ENCODE results near the gene UACA.

UACA gene

GRCh38 chr15:70786996-70787395 is 23.6 kb upstream of the UACA start:
- no peak for DNase-seq

DNA sequence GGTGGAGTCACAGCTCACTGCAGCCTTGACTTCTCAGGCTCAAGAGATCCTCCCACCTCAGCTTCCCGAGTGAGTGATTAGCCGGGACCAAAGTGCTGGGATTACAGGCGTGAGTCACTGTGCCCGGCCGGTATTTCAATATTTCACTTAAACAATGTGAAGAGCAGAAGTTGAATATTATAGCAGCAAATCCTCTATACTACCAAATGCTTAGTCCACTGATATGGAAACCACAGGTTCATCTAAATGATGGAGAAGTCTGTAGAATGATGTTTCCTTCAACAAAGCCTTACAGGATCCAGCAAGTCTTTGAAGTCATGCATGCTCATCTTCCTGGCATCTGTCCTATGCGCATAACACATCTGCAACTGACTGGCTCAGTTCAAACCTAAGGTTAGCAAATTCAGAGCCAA is 20.3 kb upstream of the UACA start:
- DNase-seq, result no peak

GRCh38 chr15:70783041-70783440 is 19.7 kb upstream of the UACA start:
- DNase-seq, result no peak

DNA sequence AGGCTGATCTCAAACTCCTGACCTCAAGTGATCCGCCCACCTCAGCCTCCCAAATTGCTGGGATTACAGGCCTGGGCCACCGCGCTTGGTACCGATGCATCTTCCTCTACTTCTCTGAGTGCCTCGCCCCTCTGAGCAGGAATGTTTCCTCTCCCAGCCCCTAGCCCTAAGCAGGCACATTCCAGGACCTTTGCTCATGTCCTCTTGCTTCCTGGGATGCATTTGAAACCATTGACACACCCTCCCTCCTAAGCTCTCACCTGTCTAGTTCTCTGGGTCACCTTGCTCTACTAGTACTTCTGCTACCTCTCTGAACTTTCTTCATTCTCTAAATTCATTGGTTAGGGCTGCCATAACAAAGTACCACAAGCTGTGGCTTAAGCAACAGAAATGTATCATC is 17.9 kb upstream of the UACA start:
- DNase-seq, result no peak

- DNase-seq, result no peak
Observed at GRCh38 chr15:70778258-70779076, 15.1 kb upstream of the UACA start.

DNA sequence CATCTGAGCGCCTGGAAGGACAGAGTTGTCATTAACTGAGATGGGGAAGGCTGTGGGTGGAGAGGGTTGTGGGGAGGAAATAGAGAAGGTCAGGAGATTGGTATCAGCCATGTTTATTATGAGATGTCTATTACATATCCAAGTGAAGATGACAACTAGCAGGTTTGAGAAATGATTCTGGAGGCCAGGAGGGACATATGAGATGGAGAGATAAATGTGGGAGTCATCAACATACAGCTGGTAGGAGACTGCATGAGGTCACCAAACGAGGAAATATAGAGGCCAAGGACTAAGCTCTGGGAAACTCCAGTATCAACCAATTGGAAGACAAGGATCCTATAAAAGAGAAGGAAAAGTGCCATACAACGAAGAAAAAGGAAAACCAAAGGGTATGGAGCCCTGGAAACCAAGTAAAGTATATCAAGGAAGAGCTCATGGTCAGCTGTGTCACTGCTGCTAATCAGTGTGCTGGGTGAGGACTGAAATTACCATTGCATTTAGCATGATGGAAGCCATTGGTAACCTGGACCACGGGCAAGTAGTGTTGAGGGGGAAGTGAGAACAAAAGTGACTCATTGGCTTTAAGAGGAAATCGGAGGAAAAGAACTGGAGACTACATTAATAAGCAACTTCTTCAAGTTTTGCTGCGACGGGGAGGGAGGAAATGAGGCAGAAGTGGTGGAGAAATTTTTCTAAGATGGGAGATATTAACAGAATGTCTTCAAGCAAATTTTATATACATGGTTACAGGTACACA is 14.0 kb upstream of the UACA start:
- DNase-seq, result no peak

- DNase-seq, result no peak
Observed at GRCh38 chr15:70775160-70775559, 11.8 kb upstream of the UACA start.

DNA sequence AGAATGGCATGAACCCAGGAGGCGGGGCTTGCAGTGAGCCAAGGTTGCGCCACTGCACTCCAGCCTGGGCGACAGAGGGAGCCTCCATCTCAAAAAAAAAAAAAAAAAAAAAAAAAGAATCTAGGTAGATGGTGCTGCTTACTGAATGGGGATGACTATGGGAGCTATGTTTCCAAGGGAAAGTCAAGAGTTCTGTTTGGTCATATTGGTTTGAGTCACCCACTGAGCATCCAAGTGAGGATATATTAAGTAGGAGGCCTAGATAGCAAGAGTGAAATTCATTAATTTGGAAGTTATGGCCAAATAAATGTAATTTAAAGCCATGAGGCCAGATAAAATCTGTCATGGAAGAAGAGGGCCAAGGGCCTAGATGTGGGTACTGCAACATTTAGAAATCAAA is 9.0 kb upstream of the UACA start:
- no peak for DNase-seq

GRCh38 chr15:70770863-70771262 is 7.5 kb upstream of the UACA start:
- DNase-seq, result no peak

- no peak for DNase-seq
Observed at GRCh38 chr15:70768257-70768883, 5.0 kb upstream of the UACA start.

DNA sequence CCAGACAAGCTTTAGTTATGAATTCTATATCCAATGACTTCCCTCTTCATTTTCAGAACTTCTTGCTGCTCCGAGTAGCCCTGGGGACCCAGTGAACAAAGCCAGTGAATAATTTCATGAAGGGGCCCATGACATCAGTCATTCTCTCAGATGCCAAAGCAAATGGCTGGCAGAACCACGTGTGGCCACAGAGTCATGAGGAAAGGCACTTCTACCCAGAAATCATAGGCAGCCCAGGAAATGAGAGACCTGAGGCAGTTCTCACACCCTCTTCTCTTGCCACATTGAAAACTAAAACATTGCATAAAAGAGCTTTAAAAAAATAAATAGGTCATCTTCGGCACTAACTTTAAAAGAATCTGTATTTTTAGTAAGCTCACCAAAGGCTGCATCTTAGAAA is 4.3 kb upstream of the UACA start:
- DNase-seq, result no peak

GRCh38 chr15:70766597-70766996 is 3.2 kb upstream of the UACA start:
- no peak for DNase-seq

DNA sequence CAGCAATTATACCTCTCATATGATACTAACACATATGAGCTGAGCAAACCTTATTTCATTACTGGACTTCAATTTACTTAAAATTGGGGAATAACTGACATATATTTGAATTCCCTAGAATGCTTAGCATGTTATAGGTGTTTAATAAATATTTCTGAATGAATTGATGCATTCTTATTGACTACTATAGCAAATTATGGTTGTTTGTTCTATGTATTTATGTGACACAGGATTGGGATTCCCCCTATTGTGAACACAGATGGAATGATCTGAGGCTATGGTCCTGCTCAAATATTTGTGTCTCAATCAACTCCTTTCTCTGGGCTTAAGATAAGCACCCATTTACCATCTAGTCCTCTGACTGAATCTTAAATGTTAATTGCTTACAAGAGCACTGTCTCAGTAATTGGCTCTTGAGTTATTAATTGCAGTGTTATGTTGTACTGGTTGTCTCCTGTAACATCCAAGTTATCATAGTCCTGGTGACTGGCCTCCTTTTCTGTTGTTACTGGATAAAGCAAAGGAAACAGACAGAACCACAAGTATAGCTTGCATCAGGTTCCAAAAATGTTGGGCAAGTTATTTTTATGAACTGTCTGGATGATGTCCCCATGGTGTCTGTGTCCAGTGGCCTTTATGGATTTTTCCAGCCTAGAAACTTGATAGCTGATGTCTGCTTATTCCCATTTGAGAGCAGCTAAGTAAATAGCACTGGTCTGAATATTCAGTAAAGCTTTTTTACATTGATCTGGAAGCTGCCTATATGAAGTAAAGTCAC is 2.3 kb upstream of the UACA start:
- no peak for DNase-seq

DNA sequence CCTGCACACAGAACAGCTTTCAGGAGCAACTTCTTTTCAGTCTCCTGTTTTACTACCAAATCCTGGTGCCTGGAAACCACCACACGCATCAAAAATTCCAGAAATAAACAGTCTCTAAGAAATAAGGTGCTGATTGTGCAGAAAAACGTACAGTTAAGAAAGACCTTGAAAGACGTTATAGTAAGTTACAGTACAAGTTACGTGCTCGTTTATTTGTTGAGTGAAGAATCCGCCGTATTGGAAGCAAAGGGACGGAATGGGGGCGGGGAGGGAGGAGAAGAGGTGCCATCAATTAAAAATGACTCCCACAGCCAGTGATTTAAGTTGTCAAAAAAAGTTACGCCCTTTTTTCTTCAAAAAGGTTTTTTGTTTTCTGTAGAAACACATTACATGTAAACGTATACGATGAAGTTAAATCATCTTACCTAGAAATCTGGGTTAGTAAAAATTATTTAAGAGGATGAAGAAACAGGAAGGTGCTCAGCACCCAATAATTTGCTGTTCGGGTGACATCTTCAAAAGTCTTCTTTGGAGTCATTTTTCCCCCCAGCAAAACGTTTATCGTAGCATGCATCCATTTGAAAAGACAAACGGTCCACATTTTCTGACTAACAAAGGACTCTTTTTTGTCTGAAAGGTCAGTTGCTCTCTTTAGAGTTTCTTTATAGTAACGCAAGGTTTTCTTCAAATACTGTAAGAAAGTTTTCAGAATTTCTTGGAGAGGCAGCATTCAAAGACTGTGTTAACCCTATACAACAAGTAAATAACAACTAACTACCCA is 782 bp upstream of the UACA start:
- DNase-seq, result no peak

GRCh38 chr15:70762469-70763119 is 764 bp downstream of the UACA start:
- no peak for DNase-seq

DNA sequence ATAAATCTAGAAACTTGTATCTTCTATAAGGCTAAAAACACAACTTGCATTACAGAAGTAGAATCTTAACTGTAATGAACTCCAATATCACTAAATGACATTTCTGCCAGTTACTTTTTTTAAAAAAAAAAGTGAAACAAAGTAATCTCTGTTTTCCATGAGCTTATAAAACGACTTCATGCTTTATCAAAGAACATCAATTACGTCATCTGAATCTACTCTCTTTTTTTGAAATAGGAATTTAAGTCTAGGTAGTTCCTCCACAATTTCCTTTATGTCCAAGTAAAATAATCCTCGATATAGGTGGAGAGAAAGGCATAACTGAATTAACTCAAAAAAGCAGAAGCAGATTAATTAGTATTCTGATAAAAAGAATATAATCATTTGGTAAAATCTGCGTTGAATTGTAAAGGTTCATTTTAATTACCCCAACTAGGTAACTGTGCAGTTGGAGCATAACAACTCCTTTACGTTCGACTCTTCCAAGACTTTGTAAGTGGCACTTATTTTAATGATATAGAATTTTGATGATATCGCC is 1.4 kb downstream of the UACA start:
- no peak for DNase-seq

GRCh38 chr15:70761046-70761445 is 2.3 kb downstream of the UACA start:
- no peak for DNase-seq

GRCh38 chr15:70758790-70759462 is 4.4 kb downstream of the UACA start:
- DNase-seq, result no peak

- no peak for DNase-seq
Observed at GRCh38 chr15:70757627-70758026, 5.7 kb downstream of the UACA start.

- DNase-seq, result no peak
Observed at GRCh38 chr15:70754862-70755261, 8.5 kb downstream of the UACA start.

Data from stimulated activated CD4-positive, alpha-beta T cell treated with anti-CD3 and anti-CD28 coated beads, Interleukin-4, amount 100 ng/mL, for 24 hours (primary cell).